GM19043 (cell line): ENCODE results near the gene STK17A.

ENCODE experiments used
- ATAC-seq: cut with Tn5 transposase; IDR thresholded peaks from one replicate; pipeline ENCODE4 v1.9.1; 2021; ENCODE audit warnings: low read depth; ENCODE audit not compliant: unreplicated experiment

Gene STK17A

DNA sequence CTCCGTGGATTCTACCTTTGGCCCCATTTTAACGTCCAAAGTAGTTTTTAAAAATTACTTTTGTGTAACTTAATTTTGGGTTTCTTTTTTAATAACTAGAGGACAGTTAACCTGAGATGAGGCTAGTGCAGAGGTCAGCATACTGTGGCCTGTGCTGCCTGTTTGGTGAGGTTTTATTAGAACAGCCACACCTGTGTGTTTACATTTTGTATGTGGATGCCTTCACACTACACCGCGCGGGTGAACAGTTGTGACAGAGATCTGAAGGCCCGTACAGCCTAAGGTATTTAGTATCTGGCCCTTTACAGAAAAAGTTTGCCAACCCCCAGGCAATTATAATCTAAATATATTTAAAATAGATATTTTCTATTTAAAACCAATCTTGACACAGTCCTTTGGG, 46.9 kb downstream of the STK17A start:
- ATAC-seq, result no peak

DNA sequence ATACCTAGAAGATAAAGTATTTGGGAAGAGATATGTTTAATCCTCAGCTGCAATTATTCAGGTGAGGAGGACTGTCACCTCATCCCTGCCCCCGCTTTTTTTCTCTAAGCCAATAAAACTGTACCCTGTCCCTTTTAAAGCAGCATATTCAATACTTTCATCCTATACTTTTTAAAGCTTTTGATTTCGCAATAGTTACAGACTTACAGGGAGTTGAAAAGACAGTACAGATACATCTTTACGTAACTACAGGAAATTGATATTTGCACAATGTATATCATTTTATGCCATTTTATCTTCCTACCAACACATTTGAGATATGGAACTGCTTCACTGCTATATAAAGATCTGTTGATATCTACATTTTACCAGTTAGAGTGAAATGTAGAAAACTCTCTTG, 47.6 kb downstream of the STK17A start:
- ATAC-seq, result no peak

DNA sequence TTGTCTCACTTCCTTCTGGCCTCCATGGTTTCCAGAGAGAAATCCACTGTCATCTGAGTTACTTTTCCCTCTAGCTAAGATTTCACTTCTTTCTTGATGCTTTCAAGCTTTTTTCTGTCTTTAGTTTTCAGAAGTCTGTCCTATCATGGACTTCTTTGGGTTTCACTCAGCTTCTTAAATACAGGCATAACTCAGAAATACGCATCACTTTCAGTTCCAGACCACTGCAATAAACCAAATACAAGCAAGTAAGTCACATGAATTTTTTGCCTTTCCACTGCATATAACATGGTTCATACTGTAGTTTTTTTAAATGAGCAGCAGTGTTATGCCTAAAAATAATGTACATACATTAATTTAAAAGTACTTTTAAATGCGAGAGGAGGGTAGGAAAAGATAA, 48.7 kb downstream of the STK17A start:
- no peak for ATAC-seq

DNA sequence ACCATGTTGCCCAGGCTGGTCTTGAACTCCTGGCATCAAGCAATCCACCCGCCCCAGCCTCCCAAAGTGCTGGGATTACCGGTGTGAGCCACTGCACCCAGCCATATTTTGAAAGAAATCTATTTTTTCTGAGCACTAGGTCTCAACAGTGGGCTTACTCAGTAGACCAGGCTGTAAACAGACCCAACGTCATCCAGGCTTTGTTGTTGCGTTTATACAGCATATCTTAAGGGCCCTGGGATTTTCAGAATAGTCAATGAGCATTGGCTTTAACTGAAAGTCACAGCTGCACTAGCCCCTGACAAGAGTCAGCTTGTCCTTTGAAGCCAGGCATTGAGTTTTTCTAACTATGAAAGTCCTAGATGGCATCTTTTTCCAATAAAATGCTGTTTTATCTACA, 49.8 kb downstream of the STK17A start:
- no peak for ATAC-seq

DNA sequence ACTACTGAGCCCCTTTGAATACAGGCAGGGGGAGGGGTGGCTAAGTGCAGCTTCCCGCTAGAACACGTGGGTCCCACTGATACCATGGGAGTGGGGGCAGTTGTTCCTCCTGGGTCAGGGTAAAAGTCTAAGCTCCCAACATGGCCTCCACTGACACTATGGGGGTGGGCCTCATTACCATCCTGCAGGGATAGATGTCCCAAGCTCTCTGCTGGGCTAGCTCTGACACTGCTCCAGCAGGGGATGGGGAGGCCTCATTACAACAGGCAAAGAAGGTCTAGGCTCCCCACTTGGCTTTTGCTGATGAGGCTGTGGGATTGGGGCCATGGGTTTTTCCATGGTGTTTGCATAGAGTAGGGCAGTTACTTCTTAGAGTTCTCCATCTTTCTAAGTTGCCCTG, 51.5 kb downstream of the STK17A start:
- no peak for ATAC-seq

DNA sequence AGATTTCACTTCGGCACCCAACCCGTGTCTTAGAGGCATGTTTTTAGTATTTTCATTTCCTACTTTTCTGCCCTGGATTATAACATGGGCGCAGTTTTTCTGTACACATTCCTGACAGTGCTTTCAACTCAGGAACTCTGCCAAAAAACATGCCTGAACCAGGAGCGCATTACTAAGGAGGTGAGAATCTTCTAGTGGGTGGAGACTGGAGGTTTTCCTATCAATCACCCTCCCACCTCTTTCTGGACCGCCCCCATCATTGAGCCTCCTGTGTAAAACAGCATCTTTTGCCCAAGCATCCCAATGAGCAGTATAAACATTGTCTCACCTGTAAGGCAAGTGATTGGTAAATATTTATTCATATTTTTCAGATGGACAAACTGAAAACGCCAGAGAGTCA, 53.2 kb downstream of the STK17A start:
- ATAC-seq, result no peak

DNA sequence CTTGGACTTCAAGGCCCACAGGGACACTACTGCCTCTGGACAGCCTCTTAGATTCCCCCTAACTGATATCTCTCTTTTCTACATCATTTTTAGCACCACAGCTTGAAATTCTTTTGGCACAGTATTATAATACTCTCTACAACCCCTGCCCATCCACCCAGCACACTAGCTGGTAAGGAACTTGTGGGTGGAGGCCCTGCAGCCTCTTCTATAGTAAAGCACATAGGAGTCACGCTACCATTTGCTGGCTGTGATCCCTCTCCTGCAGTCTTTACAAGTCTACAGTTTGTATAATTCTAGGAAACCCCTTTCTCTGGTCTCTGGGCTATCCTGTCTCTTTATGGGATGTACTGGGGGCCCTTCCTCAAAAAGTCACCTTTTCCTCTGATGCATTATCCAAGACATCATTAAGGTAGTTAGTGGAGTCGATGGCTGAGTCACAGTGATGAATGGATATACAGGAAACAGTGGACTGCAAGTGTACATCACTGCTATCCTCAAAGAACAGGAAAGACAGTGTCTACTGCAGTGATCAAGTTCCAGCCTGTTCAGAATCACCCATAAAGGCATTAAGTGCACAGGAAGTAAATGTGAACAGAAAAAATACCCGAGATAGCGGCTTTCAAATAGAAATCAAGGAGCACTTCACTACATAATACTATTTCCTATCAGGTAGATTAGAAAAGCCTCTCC, 54.4 kb downstream of the STK17A start:
- ATAC-seq, result no peak

DNA sequence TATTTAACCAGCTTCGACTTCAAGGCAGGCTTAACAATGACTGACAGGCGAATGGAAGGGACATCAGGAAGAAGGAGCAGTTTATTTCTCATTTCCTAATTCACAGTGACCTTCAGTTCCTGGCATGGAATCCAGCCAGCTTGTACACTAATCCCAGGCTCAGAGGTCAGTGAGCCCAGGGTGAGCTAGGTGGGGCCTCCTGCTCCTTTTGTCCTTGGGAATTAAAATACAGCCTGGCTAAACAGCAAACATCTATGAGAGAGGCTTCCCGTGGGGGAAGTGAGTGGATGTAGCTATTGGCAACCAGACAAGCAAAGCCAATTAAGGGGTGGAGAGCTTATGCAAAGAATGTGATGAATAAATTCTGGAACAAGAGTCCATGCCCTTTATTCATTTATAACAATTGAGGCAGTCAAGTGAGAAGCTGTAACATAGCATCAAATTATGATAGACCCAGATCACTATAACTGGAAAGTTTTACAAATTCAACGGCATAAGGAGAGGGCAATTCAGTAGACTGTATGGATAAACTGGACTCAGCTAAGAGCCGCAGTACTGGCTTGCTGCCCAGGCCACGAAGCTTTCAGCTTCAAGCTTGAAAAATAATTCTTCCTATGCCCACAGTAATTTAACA, 57.1 kb downstream of the STK17A start:
- no peak for ATAC-seq

DNA sequence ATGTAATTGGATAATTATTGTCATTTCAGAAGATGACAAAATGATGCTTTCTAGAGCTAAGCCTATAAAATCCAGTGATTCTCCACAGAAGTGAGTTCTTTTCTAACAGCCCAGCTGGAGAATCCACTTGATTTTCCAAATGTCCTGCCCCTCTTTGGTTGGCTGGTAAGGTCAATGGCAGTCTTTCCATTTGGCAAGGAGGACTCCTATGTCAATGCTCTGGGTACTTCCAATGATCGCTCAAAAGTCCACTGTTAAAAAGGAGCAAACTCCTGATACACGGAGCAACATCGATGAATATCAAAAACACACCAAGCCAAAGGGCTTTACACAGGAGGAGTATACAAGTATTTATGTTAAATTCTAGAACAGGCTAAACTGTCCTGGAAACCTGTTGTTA, 57.8 kb downstream of the STK17A start:
- ATAC-seq, result no peak

DNA sequence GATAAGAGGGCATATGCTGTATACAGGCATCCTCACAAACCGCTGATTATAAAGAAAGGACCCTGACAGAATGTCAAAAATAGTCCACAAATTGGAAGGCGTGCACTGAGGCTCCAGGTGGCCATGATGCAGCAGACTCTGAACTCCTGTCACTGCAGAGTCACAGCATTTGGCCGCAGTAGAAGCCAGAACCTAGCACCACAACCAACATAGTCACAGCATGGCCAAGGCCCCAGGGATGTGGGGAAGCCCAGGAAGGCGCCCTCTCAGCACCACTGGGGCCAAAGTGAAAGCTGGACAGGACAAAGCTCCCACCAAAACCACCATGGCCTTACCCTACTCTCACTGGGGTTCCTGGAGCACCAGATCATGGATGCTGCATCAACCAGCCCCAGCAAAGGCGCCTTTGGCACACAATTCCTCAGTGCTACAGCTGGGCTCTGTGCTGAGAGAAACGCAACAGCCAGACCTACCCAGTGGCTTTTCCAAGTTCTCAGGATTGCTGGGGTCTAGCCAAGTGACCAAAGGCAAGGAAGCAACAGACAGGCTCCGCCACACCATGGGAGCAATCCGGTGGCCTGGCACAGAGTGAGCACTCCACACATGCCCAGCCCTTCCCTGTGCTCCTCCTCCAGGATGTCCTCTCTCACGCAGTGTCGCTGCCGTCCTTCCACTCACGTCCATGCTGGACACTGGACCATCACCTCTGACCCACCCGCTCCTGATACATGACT, 60.2 kb downstream of the STK17A start:
- no peak for ATAC-seq

DNA sequence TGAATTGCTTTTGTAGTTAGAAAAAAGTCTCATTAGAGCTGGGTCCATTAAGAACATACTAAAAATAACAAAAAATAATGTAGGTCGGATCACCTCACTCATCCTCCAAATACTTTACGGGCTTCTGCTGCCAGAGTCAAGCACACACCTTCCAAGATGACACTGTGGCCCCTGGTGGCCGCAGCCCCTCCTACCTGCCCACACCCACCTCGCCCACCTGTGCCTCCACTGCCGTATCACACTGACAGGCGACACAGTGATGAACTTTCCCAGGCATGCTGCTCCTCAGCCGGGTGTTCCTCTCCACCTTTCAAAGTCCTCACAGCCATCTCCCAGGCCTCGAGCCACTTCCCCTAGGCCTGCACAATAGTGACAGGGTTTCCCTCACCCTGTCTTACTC, 60.9 kb downstream of the STK17A start:
- no peak for ATAC-seq

DNA sequence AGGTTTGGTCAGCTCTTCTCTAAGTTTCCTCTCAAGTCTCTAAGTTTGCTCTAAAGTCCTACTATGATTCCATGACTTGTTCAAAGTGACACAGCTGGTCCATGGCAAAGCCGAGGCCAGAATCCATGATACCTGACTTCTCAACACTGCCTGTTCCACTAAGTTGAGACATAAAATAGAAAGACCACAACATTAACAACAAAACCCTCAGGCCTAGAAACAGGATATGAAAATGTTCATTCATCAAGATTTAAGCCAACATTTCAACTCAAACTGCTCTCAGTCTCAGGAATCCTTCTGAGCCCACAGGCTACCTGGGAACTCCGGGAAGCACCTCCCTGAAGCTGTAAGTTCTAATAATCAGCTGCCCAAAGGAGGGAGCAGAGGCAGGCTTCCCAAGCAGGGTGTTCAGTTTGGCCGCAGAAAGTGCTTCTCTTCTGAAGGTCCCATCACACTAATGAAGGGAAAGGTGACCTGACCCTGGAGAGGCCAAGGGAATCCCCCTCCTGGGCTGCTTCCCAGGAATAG, 62.9 kb downstream of the STK17A start:
- ATAC-seq, result no peak

DNA sequence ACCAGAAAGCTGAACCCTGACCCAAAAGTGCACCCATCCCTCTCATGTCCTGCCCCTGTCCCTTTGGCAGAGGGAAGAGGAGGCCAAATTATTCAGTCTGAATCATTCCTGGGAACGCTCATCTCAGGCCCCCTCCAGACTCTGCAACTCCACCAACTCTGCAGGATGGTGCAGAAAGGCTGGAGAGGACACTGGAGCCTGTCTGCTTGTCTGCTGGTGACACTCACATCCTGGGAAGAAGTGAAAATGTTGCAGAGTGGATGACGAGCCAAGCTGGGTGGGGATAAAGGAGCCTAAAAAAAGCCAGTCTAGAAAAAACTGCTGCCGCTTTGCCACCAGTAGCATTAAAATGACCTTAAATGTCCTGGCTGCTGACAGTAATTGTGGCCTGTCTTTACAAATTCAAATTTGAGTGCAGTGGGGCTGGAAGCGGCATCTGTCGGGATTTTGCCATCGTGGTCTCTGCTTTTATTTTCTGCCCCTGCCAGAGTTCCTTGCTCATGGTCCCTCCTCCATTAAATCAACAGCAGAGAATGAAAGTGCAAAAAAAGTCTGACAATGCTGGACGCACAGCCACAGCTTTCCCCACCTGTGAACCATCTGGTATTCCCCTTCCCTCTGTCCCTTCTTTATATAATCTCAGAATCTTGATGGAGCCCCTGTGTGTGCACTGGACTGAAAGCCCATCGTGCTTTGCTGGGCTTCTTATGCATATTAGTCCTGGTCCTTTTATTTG, 63.9 kb downstream of the STK17A start:
- ATAC-seq, result no peak

DNA sequence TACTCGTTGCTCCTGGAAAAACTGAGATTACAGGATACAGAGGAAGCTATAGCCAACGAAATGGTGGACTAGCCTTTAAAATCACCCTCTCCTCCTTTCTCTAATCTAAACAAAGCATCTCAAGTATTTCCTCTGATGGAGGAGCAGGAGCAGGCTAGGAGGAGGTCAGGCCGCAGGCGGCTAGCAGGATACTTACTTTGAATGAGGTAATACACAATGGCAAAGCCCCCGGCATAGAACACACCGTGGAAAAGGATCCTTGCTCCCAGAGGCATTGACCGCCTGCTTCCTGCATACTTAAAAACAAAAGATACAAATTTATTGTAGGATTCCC, 64.4 kb downstream of the STK17A start:
- no peak for ATAC-seq

DNA sequence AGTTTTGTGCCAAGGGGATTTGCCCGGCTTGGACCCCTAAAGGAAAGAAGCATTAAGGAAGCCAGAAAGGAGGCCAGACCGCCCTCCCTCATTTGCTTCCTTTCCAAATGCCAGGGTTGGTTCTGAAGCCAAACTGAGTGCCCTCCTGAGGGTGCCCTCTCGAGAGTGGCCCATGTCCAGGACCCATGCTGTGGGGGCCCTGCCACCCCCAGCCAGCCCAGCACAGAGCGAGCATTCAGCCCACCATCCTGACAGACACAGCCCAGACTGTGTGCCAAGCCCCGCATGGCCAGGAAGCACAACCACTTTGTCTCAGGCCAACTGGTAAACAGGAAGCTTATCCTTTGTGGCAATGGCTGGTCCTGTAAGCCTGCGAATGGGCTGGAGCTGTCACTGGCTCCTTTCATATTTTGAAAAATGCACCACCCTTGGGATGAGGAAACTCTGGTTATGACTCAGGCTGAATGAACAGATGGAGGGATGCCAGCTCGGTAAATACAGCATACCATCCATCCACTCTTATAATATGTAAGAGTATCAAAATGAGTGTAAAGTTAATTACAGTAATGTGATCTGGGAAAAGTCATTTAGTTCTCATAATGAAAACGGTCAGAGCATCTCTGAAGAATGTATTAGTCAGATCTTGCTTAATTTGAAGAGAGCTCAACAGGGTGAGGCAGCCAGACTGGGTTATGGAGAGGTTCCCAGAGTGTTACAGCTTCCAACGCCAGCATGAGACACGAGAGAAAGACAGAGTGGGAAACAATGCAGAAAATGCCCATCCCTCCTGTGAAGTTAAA, 65.0 kb downstream of the STK17A start:
- no peak for ATAC-seq

DNA sequence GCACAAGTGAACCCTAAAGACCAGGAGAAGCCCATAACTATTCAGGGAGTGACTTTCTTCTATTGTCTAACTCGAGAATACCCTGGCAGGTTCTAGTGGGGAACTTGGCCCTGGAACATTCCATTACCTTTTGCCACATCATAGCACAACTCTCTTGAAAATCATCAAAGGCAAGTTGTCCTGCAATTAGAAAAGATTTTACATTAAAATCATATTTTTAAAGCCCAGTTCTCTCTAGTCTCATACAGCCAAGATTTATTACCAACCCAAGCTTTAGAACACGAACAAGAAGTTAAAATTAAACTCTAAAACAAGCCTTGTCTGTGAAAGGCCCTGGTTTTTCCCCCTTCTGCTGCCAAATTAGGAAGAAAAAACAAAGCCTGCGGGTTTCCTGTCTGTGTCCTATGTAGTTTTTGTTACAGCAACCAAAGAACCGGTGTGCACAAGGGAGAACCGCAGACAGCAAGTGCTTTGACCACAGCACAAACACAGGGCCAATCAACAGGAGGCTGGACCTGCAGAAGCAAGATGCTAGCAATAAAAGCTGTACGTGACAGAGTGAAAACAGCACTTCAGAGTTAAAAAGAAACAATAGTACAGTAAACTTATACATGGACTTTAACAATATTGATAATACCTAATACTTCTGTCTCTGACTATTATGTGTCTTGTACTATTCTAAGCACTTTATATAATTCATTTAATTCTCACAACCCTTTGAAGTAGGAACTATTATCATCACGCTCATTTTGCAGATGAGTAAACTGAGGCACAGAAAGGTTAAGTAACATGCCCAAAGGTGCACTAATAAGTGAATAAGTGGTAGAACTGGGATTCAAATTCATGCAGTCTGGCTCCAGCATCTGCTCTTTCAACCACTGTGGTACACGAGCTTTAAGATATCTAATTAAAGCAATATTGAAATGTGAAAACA, 65.8 kb downstream of the STK17A start:
- peak; percentile 47 for ATAC-seq

DNA sequence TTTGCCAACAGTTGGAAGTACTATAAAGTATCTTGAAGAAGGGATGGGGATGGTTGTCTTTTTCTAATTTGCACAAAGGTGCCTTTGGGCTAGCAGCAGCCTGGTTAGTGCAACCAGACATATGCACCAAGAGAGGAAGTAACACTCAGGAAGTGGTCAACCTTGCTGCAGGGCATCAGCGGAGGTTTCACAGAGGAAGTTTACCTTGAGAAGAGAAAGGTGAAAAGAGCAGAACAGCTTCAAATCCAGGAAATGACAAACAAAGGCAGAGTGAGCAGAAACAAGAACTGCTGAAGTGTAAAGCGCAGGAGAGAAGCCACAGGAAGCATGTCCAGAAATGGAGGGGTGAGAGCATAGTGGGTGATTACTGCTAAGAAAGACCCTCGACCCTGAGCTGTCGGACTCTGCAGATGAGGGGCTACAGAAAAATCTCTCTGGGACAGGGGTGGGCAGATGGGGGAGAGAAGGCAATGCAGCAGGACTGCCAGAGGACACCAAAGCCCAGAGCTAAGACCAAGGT, 66.9 kb downstream of the STK17A start:
- peak; percentile 62 for ATAC-seq

DNA sequence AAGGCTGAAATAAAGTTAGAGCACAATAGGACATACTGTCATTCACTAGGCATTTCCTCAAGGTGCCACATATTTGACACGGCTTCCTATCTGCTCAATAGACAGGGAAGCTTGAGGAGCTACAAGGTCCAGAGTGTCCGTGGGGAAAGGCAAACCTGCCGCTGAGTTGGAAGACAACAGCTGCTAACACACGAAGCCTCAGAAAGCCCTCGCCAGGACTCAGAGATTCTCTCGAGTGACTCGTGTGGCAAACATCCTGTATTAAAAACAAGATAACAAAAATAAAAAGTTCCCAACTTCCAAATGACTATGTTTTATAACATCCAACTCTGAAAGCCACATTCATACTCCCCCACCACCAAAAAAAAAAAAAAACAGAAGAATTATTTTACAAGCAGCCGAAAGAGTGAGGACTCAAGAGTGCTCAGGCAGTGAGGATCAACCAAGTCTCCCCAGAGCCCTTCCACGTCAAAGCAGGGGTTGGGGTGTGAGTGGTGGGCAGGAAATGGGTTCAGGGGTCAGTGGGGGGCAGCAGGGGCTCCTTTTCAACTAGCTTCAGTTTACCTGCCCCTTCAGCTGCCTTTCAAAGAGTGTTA, 67.6 kb downstream of the STK17A start:
- ATAC-seq, result no peak

DNA sequence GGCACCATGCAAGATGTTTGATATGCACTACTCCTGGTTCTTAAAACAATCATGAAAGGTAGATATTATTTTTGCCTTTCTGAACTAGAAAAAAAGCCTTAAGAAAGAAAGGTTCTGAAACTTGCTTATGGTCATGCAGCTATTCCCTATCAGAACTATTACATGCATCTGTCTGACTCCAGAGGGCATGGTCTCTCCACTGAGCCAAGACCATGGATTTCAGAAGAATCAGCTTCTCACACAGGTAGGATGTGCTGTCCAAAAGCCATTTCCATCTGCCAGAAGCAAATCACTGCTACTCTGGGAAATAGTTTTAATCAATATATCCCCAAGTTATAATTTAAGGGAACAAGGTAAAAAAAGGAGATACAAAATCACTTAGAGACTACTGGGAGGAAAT, 69.5 kb downstream of the STK17A start:
- ATAC-seq, result no peak
